H1 (cell line): ENCODE data around the gene ALG10. TPM values are rescaled to one million over a fixed set of nuclear protein-coding genes. Genes with fewer than 3 reads are reported as not detected.

ENCODE experiments used
- CTCF ChIA-PET: fragments of 300-600 bp; sonication (Branson Sonifier 250); formaldehyde crosslinking; loops from one replicate; lab custom pipeline; 2021; ENCODE audit not compliant: partially characterized antibody; lab: Charles Lee
- POLR2A ChIA-PET: fragments of 300-600 bp; sonication (Branson Sonifier 250); formaldehyde crosslinking; loops from one replicate; lab custom pipeline; 2021; ENCODE audit warnings: inconsistent platforms; ENCODE audit not compliant: partially characterized antibody; lab: Charles Lee
- DNase-seq, 2 experiments: peaks; one replicate each; pipeline versions ENCODE4 v3.0.0 to v3.0.0-alpha.2; 2010 to 2022; ENCODE audit warnings: low spot score in 2 of 2, low read depth in 1 of 2, mixed read lengths in 1 of 2
- FAIRE-seq: peaks from 2 replicates; lab custom pipeline; 2011; peaks lifted over from hg19 to GRCh38; lab: Jason Lieb, UNC
- H2AFZ ChIP-seq: 2 replicates; pipeline ENCODE4 v1.8.1; 2012; ENCODE audit warnings: low read length, inconsistent platforms
- H2AK5ac ChIP-seq: 2 replicates; pipeline ENCODE4 v1.6.1; 2013; ENCODE audit warnings: low read depth, low read length
- H2BK120ac ChIP-seq: replicated peaks from 2 replicates; pipeline ENCODE3; 2013; ENCODE audit warnings: low read depth, low read length, inconsistent platforms
- H2BK12ac ChIP-seq: 2 replicates; pipeline ENCODE4 v1.6.1; 2013; ENCODE audit warnings: low read depth, low read length
- H2BK15ac ChIP-seq: 2 replicates; pipeline ENCODE4 v1.6.1; 2013; ENCODE audit warnings: low read length
- H2BK20ac ChIP-seq: 2 replicates; pipeline ENCODE4 v1.6.1; 2013; ENCODE audit warnings: low read length
- H2BK5ac ChIP-seq: 2 replicates; pipeline ENCODE4 v1.6.1; 2013; ENCODE audit warnings: low read depth, low read length
- H3K14ac ChIP-seq: 2 replicates; pipeline ENCODE4 v1.6.1; 2013; ENCODE audit warnings: inconsistent platforms; ENCODE audit not compliant: insufficient read length
- H3K18ac ChIP-seq: 2 replicates; pipeline ENCODE4 v1.6.1; 2013; ENCODE audit warnings: low read length; ENCODE audit errors: extremely low read depth
- H3K23ac ChIP-seq: 2 replicates; pipeline ENCODE4 v1.6.1; 2013; ENCODE audit warnings: inconsistent platforms; ENCODE audit not compliant: insufficient read length
- H3K23me2 ChIP-seq: 2 replicates; pipeline ENCODE4 v1.6.1; 2013; ENCODE audit warnings: low read depth, low read length
- H3K27ac ChIP-seq: 2 replicates; pipeline ENCODE4 v1.6.1; 2011; ENCODE audit warnings: low read depth, low read length, inconsistent platforms
- H3K27me3 ChIP-seq, 4 experiments: replicated peaks in 1 of 4; 1 replicate in 1 of 4; 2 replicates in 3 of 4; pipeline versions ENCODE4 v1.6.1 to v1.8.1; 2011 to 2013; ENCODE audit warnings: low read length in 3 of 4, mild to moderate bottlenecking in 3 of 4, inconsistent platforms in 2 of 4, mixed read lengths in 2 of 4, moderate library complexity in 1 of 4; ENCODE audit not compliant: control insufficient read depth in 3 of 4, insufficient read depth in 3 of 4; ENCODE audit errors: extremely low read depth in 1 of 4
- H3K36me3 ChIP-seq, 4 experiments: 2 replicates each; pipeline versions ENCODE4 v1.6.1 to v1.8.1; 2011 to 2013; ENCODE audit warnings: mild to moderate bottlenecking in 4 of 4, low read length in 3 of 4, moderate library complexity in 2 of 4, control low read depth in 1 of 4, inconsistent platforms in 1 of 4; ENCODE audit not compliant: insufficient read depth in 4 of 4, control insufficient read depth in 2 of 4
- H3K4ac ChIP-seq: replicated peaks from 2 replicates; pipeline ENCODE3; 2013; ENCODE audit warnings: low read length, low read depth, mixed read lengths, inconsistent platforms; ENCODE audit not compliant: insufficient read length
- H3K4me1 ChIP-seq, 4 experiments: replicated peaks in 1 of 4; 1 replicate in 1 of 4; 2 replicates in 3 of 4; pipeline versions ENCODE4 v1.6.1 to v1.8.1; 2011 to 2013; ENCODE audit warnings: low read length in 3 of 4, inconsistent platforms in 2 of 4, mixed read lengths in 1 of 4; ENCODE audit not compliant: insufficient read depth in 4 of 4, control insufficient read depth in 3 of 4
- H3K4me2 ChIP-seq, 2 experiments: 2 replicates each; pipeline versions ENCODE4 v1.6.1 to v1.8.1; 2011 to 2013; ENCODE audit warnings: low read depth in 2 of 2, low read length in 2 of 2, control low read depth in 1 of 2, inconsistent platforms in 1 of 2, mild to moderate bottlenecking in 1 of 2; ENCODE audit not compliant: insufficient read depth in 1 of 2
- H3K4me3 ChIP-seq, 4 experiments: fragments of 200-600, 300-600 bp in 1 of 4; sonication (generic), shearing (Covaris generic), sonication (Bioruptor Twin) in 1 of 4; 2 replicates each; pipeline versions ENCODE4 v1.5.1 to v1.8.1; 2011 to 2016; ENCODE audit warnings: low read length in 4 of 4, low read depth in 3 of 4, control low read depth in 2 of 4, inconsistent platforms in 2 of 4, mild to moderate bottlenecking in 2 of 4, mixed read lengths in 1 of 4, moderate library complexity in 1 of 4; ENCODE audit not compliant: insufficient read depth in 2 of 4; ENCODE audit errors: extremely low read depth in 1 of 4
- H3K56ac ChIP-seq: replicated peaks from 2 replicates; pipeline ENCODE3; 2013; ENCODE audit warnings: low read depth, mild to moderate bottlenecking, mixed read lengths, low read length, inconsistent platforms; ENCODE audit not compliant: insufficient read length
- H3K79me1 ChIP-seq: 2 replicates; pipeline ENCODE4 v1.6.1; 2013; ENCODE audit warnings: low read depth, low read length, control low read depth
- H3K79me2 ChIP-seq, 2 experiments: 2 replicates each; pipeline versions ENCODE4 v1.6.1 to v1.8.1; 2012 to 2013; ENCODE audit warnings: low read length in 2 of 2, mild to moderate bottlenecking in 2 of 2, inconsistent platforms in 1 of 2; ENCODE audit not compliant: insufficient read depth in 2 of 2, control insufficient read depth in 1 of 2
- H3K9ac ChIP-seq, 4 experiments: replicated peaks in 1 of 4; 1 replicate in 1 of 4; 2 replicates in 3 of 4; pipeline versions ENCODE4 v1.6.1 to v1.8.1; 2011 to 2013; ENCODE audit warnings: low read depth in 3 of 4, low read length in 3 of 4, control low read depth in 2 of 4, mild to moderate bottlenecking in 2 of 4, moderate library complexity in 2 of 4, inconsistent platforms in 1 of 4; ENCODE audit errors: extremely low read depth in 1 of 4
- H3K9me3 ChIP-seq, 2 experiments: 2 replicates each; pipeline versions ENCODE4 v1.6.1 to v1.8.1; 2012 to 2013; ENCODE audit warnings: mild to moderate bottlenecking in 2 of 2, moderate library complexity in 2 of 2, control low read depth in 1 of 2, inconsistent platforms in 1 of 2, low read depth in 1 of 2, low read length in 1 of 2, mixed read lengths in 1 of 2; ENCODE audit not compliant: insufficient read depth in 2 of 2
- H4K20me1 ChIP-seq, 2 experiments: replicated peaks in 1 of 2; 2 replicates each; pipeline versions ENCODE3 to v1.8.1; 2011 to 2013; ENCODE audit warnings: inconsistent platforms in 2 of 2, low read length in 2 of 2, mild to moderate bottlenecking in 1 of 2; ENCODE audit not compliant: insufficient read depth in 2 of 2, control insufficient read depth in 1 of 2
- H4K5ac ChIP-seq: 2 replicates; pipeline ENCODE4 v1.6.1; 2013; ENCODE audit warnings: low read length, low read depth, mixed read lengths, inconsistent platforms; ENCODE audit not compliant: insufficient read length
- H4K8ac ChIP-seq: 2 replicates; pipeline ENCODE4 v1.8.0; 2013; ENCODE audit warnings: mild to moderate bottlenecking, moderate library complexity, low read length, inconsistent platforms; ENCODE audit not compliant: insufficient read depth; ENCODE audit errors: extremely low read depth
- H4K91ac ChIP-seq: replicated peaks from 2 replicates; pipeline ENCODE3; 2013; ENCODE audit warnings: low read length, mixed read lengths, inconsistent platforms; ENCODE audit not compliant: insufficient read length
- BACH1 ChIP-seq: IDR thresholded peaks from 2 replicates; pipeline ENCODE4 v1.6.1; 2012; ENCODE audit warnings: low read length, improper control_type of control experiment
- CEBPB ChIP-seq: IDR thresholded peaks from 2 replicates; pipeline ENCODE4 v1.6.1; 2012; ENCODE audit warnings: low read depth, low read length
- WGBS, 2 experiments: shearing (Covaris generic) in 1 of 2; methylation state at CpG; one replicate each; pipeline versions ENCODE4 v1.1.6 to v1.1.7; 2013 to 2015; ENCODE audit warnings: low lambda C conversion rate in 2 of 2, mixed read lengths in 2 of 2, inconsistent platforms in 1 of 2, low coverage in 1 of 2, missing lambda C conversion rate in 1 of 2; ENCODE audit not compliant: insufficient replicate concordance in 2 of 2, insufficient coverage in 1 of 2, insufficient read length in 1 of 2; ENCODE audit errors: extremely low coverage in 1 of 2, missing lambda C conversion rate in 1 of 2; 5-methylcytosine and 5-hydroxymethylcytosine counted together
- polyA plus RNA-seq, 7 experiments: library from polyadenylated mRNA; depleted of rRNA in 3 of 7; stranded (reverse) in 5 of 7; unstranded in 2 of 7; fragments of >200 nt in 5 of 7; fragments of 200-250 nt in 2 of 7; gene quantifications; 1 replicate in 5 of 7; 2 replicates in 1 of 7; 4 replicates in 1 of 7; pipeline versions ENCODE4 v1.2.1 to v1.2.3, GENCODE V29; 2011 to 2013; ENCODE audit warnings: missing spikeins in 2 of 7, mixed read lengths in 2 of 7
- small RNA-seq: library from polyadenylated mRNA; stranded (forward); fragments of <200 nt; extraction: miRNeasy Mini kit (QIAGEN cat#:217004); gene quantifications from one replicate; pipeline ENCODE3, GENCODE V24; 2013; ENCODE audit not compliant: insufficient read depth
- total RNA-seq: library from RNA; stranded (reverse); fragmentation: NEBNext Ultra II Directional; extraction: Animal tissue kit (Norgen Biotek cat#: 25700); gene quantifications from 2 replicates; pipeline ENCODE4 v1.2.1, GENCODE V29; 2021
- TF ChIP-seq, protein P1 (sequence below): IDR thresholded peaks from 2 replicates; pipeline ENCODE4 v1.6.1; 2011; ENCODE audit warnings: low read depth, mild to moderate bottlenecking, low read length; ENCODE audit not compliant: insufficient read depth

The ALG10 gene
- total and polyA plus RNA-seq, 2 of the 8 experiments (the other 6 are each of a cell fraction or from before 2014, with no cell fraction given), result 9.1 to 11.0 TPM

DNA sequence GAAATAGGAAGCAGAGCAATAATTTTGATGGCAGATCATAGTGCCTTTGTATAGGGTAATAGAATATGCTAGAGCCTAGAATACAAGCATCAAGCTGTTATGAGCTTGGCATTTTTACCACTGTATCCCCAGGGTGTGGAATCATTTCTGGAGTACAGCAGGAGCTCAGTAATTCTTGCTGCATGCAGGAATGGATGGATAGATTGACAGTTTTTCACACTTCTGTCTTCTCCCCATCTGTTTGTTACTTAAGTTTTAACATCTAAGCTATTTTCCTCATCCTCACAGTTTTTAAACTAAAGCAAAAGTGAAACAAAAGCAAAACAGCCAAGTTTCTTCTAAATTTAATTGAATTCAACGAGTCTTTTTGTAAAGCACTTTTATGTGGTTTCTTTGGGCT is 32.6 kb downstream of the ALG10 start:
- Histone ChIP-seq H3K4me1 (no peaks in the 10 kb centered on the region), H3K9ac (no peak overlapping the region), H3K4me2 (no peak overlapping the region), H3K23ac (no peak overlapping the region), H2AFZ (no peak overlapping the region), H2BK12ac (no peak overlapping the region), H3K9me3 (peaks cover 37 to 39% of the 10 kb centered on the region in 2 experiments), H3K27ac (no peak overlapping the region), H2BK5ac (no peak overlapping the region), H4K20me1 (no peaks in the 10 kb centered on the region), H3K18ac (no peak overlapping the region), H3K79me2 (no peaks in the 10 kb centered on the region), H4K8ac (no peak overlapping the region), H3K27me3 (no peaks in the 10 kb centered on the region), H2BK15ac (no peak overlapping the region), H2BK20ac (no peak overlapping the region), H3K4ac (no peak overlapping the region), H3K4me3 (no peak overlapping the region), H3K14ac (no peak overlapping the region), H2BK120ac (no peak overlapping the region), H3K23me2 (no peaks in the 10 kb centered on the region), H4K5ac (no peak overlapping the region), H2AK5ac (no peak overlapping the region), H3K56ac (no peak overlapping the region), H3K79me1 (no peaks in the 10 kb centered on the region), H4K91ac (no peak overlapping the region), H3K36me3 (no peaks in the 10 kb centered on the region)
- WGBS, 2 experiments, result 60% methylated on average over 1 of the region's 1 CpG; no CpG with 5 or more reads in 1 of the 2 experiments
- POLR2A ChIA-PET, result no interaction called here
- DNase-seq, result no peak
- no peak for TF ChIP-seq CEBPB
- TF ChIP-seq, protein P1, sequence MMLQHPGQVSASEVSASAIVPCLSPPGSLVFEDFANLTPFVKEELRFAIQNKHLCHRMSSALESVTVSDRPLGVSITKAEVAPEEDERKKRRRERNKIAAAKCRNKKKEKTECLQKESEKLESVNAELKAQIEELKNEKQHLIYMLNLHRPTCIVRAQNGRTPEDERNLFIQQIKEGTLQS, result no peak
- TF ChIP-seq BACH1, result no peak
- FAIRE-seq, result no peak
- CTCF ChIA-PET, result interaction anchor here (0.6 kb wide), 1 partner anchor 67 kb away, joined by 5 read pairs; no protein-coding TSS in a partner anchor

Small RNA genes lying within 50 kb of the gene (small RNA-seq; reads per million reads assigned to genes)
- gene RF00019, result not detected
